Measurements from ENCODE around the gene SNRNP35. TPM values are rescaled to one million over a fixed set of nuclear protein-coding genes. Genes with fewer than 3 reads are reported as not detected.
"Not testable (repeated sequence)": the region's sequence is repeated elsewhere in the genome, so short reads cannot be mapped to it uniquely, and the experiment has no call there.

SNRNP35 gene, protein sequence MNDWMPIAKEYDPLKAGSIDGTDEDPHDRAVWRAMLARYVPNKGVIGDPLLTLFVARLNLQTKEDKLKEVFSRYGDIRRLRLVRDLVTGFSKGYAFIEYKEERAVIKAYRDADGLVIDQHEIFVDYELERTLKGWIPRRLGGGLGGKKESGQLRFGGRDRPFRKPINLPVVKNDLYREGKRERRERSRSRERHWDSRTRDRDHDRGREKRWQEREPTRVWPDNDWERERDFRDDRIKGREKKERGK
- 10 to 100 TPM; 23.3 to 28.3 TPM for total RNA-seq
- 10 to 100 TPM; 35.7 to 72.7 TPM for polyA plus RNA-seq
- long read RNA-seq, donor 1, transcript SNRNP35-203 (2 exons, 1,975 nt), result major isoform, 26 of 40 reads
- long read RNA-seq, donor 1, partial matches to known transcripts, result 0 of 40 reads
- long read RNA-seq, donor 1, other reads (novel, unspliced or antisense), result 10 of 40 reads
- long read RNA-seq, donor 2, transcript SNRNP35-203 (2 exons, 1,975 nt), result major isoform, 8 of 17 reads
- long read RNA-seq, donor 2, partial matches to known transcripts, result 0 of 17 reads
- long read RNA-seq, donor 2, other reads (novel, unspliced or antisense), result 8 of 17 reads

- ATAC-seq (ENCODE audit: low FRiP score) (peak; percentile 88), DNase-seq (peak; percentile 92 to 94)
- Histone ChIP-seq H3K9me3 (ENCODE audit: control insufficient read depth, low read length) (no peaks in the 10 kb centered on the region), H3K4me3 (ENCODE audit: low read length in 2 of 2) (peak within 1 kb of the TSS; percentile 47 to 86), H3K4me1 (ENCODE audit: control insufficient read depth in 1 of 2, insufficient read depth in 2 of 2, low read length in 2 of 2) (no peaks in the 10 kb centered on the region), H3K36me3 (ENCODE audit: control insufficient read depth in 1 of 2, insufficient read depth in 2 of 2, low read length in 1 of 2) (no peaks in the 10 kb centered on the region), H3K27ac (ENCODE audit: low read depth in 1 of 2, low read length in 2 of 2) (peak within 1 kb of the TSS; percentile 58 to 100), H3K27me3 (ENCODE audit: control insufficient read depth in 1 of 2, insufficient read depth in 2 of 2, low read length in 1 of 2) (no peaks in the 10 kb centered on the region)
- 0 to 1% methylated on average over 40 to 48 of the region's 48 CpGs for WGBS, 2 donors
- intact Hi-C loops (cut with DNase I), result no loop called here
These were observed at the start of gene SNRNP35 for GRCh38 chr12:123457980-123458779. Gene SNRNP35, plus strand, starts transcription at chr12:123458139. Its CDS starts 7,402 bp downstream, at chr12:123465541.

DNA sequence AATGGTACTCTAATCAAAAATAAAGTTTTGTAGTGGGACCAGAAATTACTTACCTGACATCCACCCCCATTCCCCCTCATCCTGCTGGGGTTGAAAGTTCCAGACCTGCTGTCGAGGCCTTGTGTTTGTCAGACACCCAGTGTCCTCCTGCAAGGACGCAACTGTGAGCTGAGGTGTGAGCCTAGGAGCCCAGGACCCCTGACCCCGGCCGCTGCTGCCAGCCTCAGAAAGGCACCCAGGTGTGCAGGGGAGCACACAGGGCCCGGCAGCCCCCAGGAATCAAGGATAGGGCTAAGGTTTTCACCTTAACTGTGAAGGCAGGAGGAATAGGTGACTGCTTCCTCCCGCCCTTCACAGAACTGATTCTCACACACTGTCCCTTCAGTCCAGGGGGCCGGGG, 49.3 kb upstream of the SNRNP35 start:
- H3K36me3 ChIP-seq (ENCODE audit: control insufficient read depth in 1 of 2, insufficient read depth in 2 of 2, low read length in 1 of 2); DNase-seq; H3K9me3 ChIP-seq (ENCODE audit: control insufficient read depth, low read length); H3K27ac ChIP-seq (ENCODE audit: low read depth in 1 of 2, low read length in 2 of 2); intact Hi-C loops (cut with DNase I); H3K4me1 ChIP-seq (ENCODE audit: control insufficient read depth in 1 of 2, insufficient read depth in 2 of 2, low read length in 2 of 2); H3K4me3 ChIP-seq (ENCODE audit: low read length in 2 of 2); ATAC-seq (ENCODE audit: low FRiP score); H3K27me3 ChIP-seq (ENCODE audit: control insufficient read depth in 1 of 2, insufficient read depth in 2 of 2, low read length in 1 of 2): not testable (repeated sequence)
- 90 to 95% methylated on average over 5 to 7 of the region's 7 CpGs for WGBS, 2 donors

- 81 to 82% methylated on average over 11 of the region's 11 CpGs for WGBS, 2 donors
- H3K36me3 ChIP-seq (ENCODE audit: control insufficient read depth in 1 of 2, insufficient read depth in 2 of 2, low read length in 1 of 2); ATAC-seq (ENCODE audit: low FRiP score); H3K27me3 ChIP-seq (ENCODE audit: control insufficient read depth in 1 of 2, insufficient read depth in 2 of 2, low read length in 1 of 2); H3K27ac ChIP-seq (ENCODE audit: low read depth in 1 of 2, low read length in 2 of 2); H3K4me3 ChIP-seq (ENCODE audit: low read length in 2 of 2); H3K9me3 ChIP-seq (ENCODE audit: control insufficient read depth, low read length); H3K4me1 ChIP-seq (ENCODE audit: control insufficient read depth in 1 of 2, insufficient read depth in 2 of 2, low read length in 2 of 2); intact Hi-C loops (cut with DNase I); DNase-seq: not testable (repeated sequence)
These were observed 48.5 kb upstream of the SNRNP35 start for GRCh38 chr12:123409284-123410040.

DNA sequence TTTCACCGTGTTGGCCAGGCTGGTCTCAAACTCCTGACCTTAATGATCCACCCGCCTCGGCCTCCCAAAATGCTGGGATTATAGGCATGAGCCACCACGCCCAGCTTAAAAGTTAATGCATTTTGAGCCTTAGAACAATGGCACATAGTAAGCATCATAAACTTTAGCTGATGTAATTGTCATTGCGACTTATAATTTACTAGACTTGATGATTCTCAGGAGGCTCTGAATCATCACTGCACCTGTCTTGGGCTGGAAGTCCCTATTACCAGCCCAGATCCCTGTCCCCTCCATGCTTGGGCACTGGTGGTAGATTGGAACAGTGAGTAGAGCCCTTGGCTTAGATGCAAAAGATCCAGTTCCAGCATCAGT, 47.9 kb upstream of the SNRNP35 start:
- Histone ChIP-seq H3K4me3 (ENCODE audit: low read length in 2 of 2) (no peak overlapping the region), H3K4me1 (ENCODE audit: control insufficient read depth in 1 of 2, insufficient read depth in 2 of 2, low read length in 2 of 2) (no peaks in the 10 kb centered on the region), H3K27ac (ENCODE audit: low read depth in 1 of 2, low read length in 2 of 2) (no peak overlapping the region), H3K9me3 (ENCODE audit: control insufficient read depth, low read length) (no peaks in the 10 kb centered on the region), H3K27me3 (ENCODE audit: control insufficient read depth in 1 of 2, insufficient read depth in 2 of 2, low read length in 1 of 2) (no peaks in the 10 kb centered on the region), H3K36me3 (ENCODE audit: control insufficient read depth in 1 of 2, insufficient read depth in 2 of 2, low read length in 1 of 2) (peaks cover 0 to 3% of the 10 kb centered on the region in 2 donors)
- DNase-seq, result no peak
- intact Hi-C loops (cut with DNase I), result no loop called here
- ATAC-seq (ENCODE audit: low FRiP score), result no peak
- 97 to 98% methylated on average over 5 of the region's 5 CpGs for WGBS, 2 donors

GRCh38 chr12:123421314-123421713, 36.6 kb upstream of the SNRNP35 start:
- intact Hi-C loops (cut with DNase I), result no loop called here
- Histone ChIP-seq H3K4me1 (ENCODE audit: control insufficient read depth in 1 of 2, insufficient read depth in 2 of 2, low read length in 2 of 2) (no peaks in the 10 kb centered on the region), H3K27me3 (ENCODE audit: control insufficient read depth in 1 of 2, insufficient read depth in 2 of 2, low read length in 1 of 2) (no peaks in the 10 kb centered on the region), H3K9me3 (ENCODE audit: control insufficient read depth, low read length) (no peaks in the 10 kb centered on the region), H3K4me3 (ENCODE audit: low read length in 2 of 2) (no peak overlapping the region), H3K27ac (ENCODE audit: low read depth in 1 of 2, low read length in 2 of 2) (no peak overlapping the region), H3K36me3 (ENCODE audit: control insufficient read depth in 1 of 2, insufficient read depth in 2 of 2, low read length in 1 of 2) (peaks cover 0 to 6% of the 10 kb centered on the region in 2 donors)
- DNase-seq, result no peak
- WGBS, 2 donors, result 98 to 100% methylated on average over 2 of the region's 2 CpGs
- no peak for ATAC-seq (ENCODE audit: low FRiP score)

GRCh38 chr12:123427036-123427769, 30.7 kb upstream of the SNRNP35 start:
- DNase-seq (no peak), ATAC-seq (ENCODE audit: low FRiP score) (no peak)
- H3K27ac ChIP-seq (ENCODE audit: low read depth in 1 of 2, low read length in 2 of 2), result no peak overlapping the region
- no peak overlapping the region for H3K4me3 ChIP-seq (ENCODE audit: low read length in 2 of 2)
- no peaks in the 10 kb centered on the region for H3K4me1 ChIP-seq (ENCODE audit: control insufficient read depth in 1 of 2, insufficient read depth in 2 of 2, low read length in 2 of 2)
- 87 to 91% methylated on average over 8 of the region's 8 CpGs for WGBS, 2 donors
- no peaks in the 10 kb centered on the region for H3K9me3 ChIP-seq (ENCODE audit: control insufficient read depth, low read length)
- no peaks in the 10 kb centered on the region for H3K27me3 ChIP-seq (ENCODE audit: control insufficient read depth in 1 of 2, insufficient read depth in 2 of 2, low read length in 1 of 2)
- H3K36me3 ChIP-seq (ENCODE audit: control insufficient read depth in 1 of 2, insufficient read depth in 2 of 2, low read length in 1 of 2), result peaks cover 0 to 6% of the 10 kb centered on the region in 2 donors
- intact Hi-C loops (cut with DNase I), result no loop called here

DNA sequence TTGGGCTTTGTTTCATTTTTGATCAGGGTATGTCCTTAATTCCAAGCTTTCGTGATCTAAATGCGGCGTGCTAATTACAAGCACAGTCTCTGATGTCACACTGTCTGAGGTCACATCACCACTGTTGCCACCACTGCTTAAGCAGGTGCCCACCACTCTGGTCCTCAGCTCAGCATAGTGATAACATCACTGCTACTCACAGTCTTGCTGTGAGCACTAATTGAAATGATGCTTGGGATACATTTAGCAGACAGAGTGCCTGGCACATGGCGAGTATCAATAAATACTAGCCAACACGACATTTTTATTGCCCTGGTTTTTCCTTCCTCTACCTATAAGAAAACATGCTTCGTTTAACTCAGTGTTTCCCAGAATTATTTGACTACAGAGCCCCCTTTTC, 29.3 kb upstream of the SNRNP35 start:
- DNase-seq, result no peak
- Histone ChIP-seq H3K4me1 (ENCODE audit: control insufficient read depth in 1 of 2, insufficient read depth in 2 of 2, low read length in 2 of 2) (no peaks in the 10 kb centered on the region), H3K9me3 (ENCODE audit: control insufficient read depth, low read length) (no peaks in the 10 kb centered on the region), H3K36me3 (ENCODE audit: control insufficient read depth in 1 of 2, insufficient read depth in 2 of 2, low read length in 1 of 2) (peaks cover 0 to 3% of the 10 kb centered on the region in 2 donors), H3K4me3 (ENCODE audit: low read length in 2 of 2) (no peak overlapping the region), H3K27ac (ENCODE audit: low read depth in 1 of 2, low read length in 2 of 2) (no peak overlapping the region), H3K27me3 (ENCODE audit: control insufficient read depth in 1 of 2, insufficient read depth in 2 of 2, low read length in 1 of 2) (no peaks in the 10 kb centered on the region)
- WGBS, 2 donors, result 72 to 77% methylated on average over 6 of the region's 6 CpGs
- intact Hi-C loops (cut with DNase I), result no loop called here
- ATAC-seq (ENCODE audit: low FRiP score), result no peak

DNA sequence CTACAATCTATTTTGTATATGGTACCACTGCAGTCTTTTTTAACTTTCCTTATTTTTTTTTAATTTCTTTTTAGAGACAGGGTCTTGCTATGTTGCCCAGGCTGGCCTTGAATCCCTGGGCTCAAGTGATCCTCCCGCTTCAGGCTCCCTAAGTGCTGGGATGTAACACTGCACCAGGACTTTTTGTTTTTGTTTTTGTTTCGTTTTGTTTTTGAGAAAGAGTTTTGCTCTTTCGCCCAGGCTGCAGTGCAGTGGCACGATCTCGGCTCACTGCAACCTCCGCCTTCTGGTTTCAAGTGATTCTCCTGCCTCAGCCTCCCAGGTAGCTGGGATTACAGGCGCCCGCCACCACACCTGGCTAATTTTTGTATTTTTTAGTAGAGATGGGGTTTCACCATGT, 28.8 kb upstream of the SNRNP35 start:
- H3K36me3 ChIP-seq (ENCODE audit: control insufficient read depth in 1 of 2, insufficient read depth in 2 of 2, low read length in 1 of 2); H3K27ac ChIP-seq (ENCODE audit: low read depth in 1 of 2, low read length in 2 of 2); H3K9me3 ChIP-seq (ENCODE audit: control insufficient read depth, low read length); H3K27me3 ChIP-seq (ENCODE audit: control insufficient read depth in 1 of 2, insufficient read depth in 2 of 2, low read length in 1 of 2); ATAC-seq (ENCODE audit: low FRiP score); DNase-seq; H3K4me3 ChIP-seq (ENCODE audit: low read length in 2 of 2); H3K4me1 ChIP-seq (ENCODE audit: control insufficient read depth in 1 of 2, insufficient read depth in 2 of 2, low read length in 2 of 2); intact Hi-C loops (cut with DNase I): not testable (repeated sequence)
- WGBS, 2 donors, result 95 to 98% methylated on average over 8 of the region's 8 CpGs

All from aorta (tissue), 5 donors.